Memory B cell (primary cell): Measurements from ENCODE around the gene SH2D4B.

Source experiments
- ATAC-seq: fragments of 150-1000 bp; cut with Tn5 transposase; 2 replicates; pipeline ENCODE4 v1.10.0; 2021; ENCODE audit warnings: low read depth, mild to moderate bottlenecking, moderate library complexity
- DNase-seq, 2 donors: peaks; one replicate each; pipeline ENCODE4 v3.0.0; 2022; ENCODE audit warnings: low spot score in 2 of 2
- H3K27ac Mint-ChIP-seq: one replicate; pipeline ENCODE4 v1.8.0; 2022; ENCODE audit warnings: mild to moderate bottlenecking, moderate library complexity, mixed read lengths
- H3K27me3 Mint-ChIP-seq: one replicate; pipeline ENCODE4 v1.8.0; 2022; ENCODE audit warnings: mixed read lengths
- H3K36me3 Mint-ChIP-seq: one replicate; pipeline ENCODE4 v1.8.0; 2022; ENCODE audit warnings: mild to moderate bottlenecking, mixed read lengths
- H3K4me1 Mint-ChIP-seq: one replicate; pipeline ENCODE4 v1.8.0; 2022; ENCODE audit warnings: mixed read lengths
- H3K4me3 Mint-ChIP-seq: one replicate; pipeline ENCODE4 v1.8.0; 2022; ENCODE audit warnings: mild to moderate bottlenecking, moderate library complexity, mixed read lengths
- H3K9me3 Mint-ChIP-seq: one replicate; pipeline ENCODE4 v1.8.0; 2022; ENCODE audit warnings: mixed read lengths

SH2D4B gene

DNA sequence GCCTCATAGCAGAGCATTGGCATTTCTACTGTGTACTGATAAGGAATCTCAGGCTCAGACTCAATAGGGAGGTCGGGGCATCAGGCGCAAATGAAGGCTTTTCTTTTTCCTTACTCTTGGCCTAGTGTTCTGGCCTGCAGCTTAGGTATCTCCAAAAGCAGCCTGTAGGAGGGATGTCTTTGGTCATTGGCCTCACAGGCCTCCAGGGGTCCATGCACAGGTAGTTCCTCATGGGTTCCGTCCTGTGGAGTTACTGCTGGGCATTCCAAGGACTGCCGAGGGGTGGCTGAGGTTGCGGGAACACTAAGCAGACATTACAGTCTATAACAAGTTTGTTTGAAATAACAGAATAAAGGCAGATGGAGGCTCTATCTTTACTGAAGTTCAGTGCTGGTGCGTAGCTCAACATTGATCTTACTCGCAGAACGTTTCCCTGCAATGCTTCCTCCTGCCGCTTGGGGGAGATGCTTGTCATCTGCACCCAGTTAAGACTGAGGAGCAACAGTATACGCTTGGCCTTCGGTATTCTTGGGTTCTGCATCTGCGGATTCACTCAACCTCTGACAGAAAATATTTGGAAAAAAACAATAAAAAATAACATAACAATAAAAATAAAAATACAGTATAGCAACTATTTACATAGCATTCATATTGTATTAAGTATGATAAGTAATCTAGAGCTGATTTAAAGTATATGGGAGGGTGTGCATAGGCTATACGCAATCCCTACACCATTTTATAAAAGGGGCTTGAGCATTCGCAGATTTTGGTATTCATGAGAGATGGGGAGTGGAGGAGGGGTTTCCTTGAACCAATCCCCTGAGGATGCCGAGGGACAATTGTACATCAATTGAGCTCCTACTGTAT is 58.9 kb downstream of the SH2D4B start:
- H3K4me1 Mint-ChIP-seq, result peaks cover 8% of the 10 kb centered on the region
- ATAC-seq (peak; percentile 55), DNase-seq (peak in 1 of 2 donors; percentile 37)
- H3K27me3 Mint-ChIP-seq, result no peaks in the 10 kb centered on the region
- no peaks in the 10 kb centered on the region for H3K9me3 Mint-ChIP-seq
- H3K27ac Mint-ChIP-seq, result no peak overlapping the region
- no peaks in the 10 kb centered on the region for H3K36me3 Mint-ChIP-seq
- H3K4me3 Mint-ChIP-seq, result no peak overlapping the region

DNA sequence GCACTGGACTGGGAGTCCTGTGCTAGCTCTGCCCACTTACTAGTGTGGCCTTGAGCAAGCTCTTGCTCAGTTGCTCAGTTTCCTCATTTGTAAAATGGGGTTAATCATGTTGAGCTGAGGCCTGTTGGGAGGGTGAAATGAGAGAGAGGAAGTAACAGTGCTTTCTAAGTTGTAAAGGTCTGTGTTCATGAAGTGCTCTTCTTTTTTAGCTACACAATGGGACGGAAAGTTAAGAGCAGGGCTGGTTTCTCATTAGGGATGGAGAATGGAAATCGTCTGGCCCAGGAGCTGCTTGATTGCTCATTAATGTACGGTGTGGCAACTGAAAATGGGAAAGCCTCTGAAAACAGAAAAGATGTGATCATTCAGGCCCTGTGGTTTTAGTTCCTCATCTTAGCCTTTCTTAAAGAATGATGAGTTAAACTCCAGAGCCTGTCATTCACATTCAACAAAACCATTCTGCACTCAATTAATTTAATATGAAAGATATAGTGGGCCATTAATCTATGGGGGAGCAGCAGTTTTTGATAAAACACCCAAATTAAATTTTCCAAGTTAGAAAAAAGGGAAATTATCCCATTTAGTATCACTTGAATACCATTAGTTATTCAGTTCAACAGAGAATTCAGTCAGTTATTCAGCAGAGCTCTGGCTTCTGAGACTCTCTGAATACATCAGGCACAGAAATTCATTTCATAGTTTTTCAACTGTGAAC is 60.5 kb downstream of the SH2D4B start:
- ATAC-seq (peak; percentile 56), DNase-seq (no peak)
- no peaks in the 10 kb centered on the region for H3K27me3 Mint-ChIP-seq
- H3K27ac Mint-ChIP-seq, result peak overlapping the region; percentile 78
- H3K9me3 Mint-ChIP-seq, result no peaks in the 10 kb centered on the region
- H3K4me1 Mint-ChIP-seq, result peaks cover 8% of the 10 kb centered on the region
- H3K4me3 Mint-ChIP-seq, result no peak overlapping the region
- no peaks in the 10 kb centered on the region for H3K36me3 Mint-ChIP-seq

DNA sequence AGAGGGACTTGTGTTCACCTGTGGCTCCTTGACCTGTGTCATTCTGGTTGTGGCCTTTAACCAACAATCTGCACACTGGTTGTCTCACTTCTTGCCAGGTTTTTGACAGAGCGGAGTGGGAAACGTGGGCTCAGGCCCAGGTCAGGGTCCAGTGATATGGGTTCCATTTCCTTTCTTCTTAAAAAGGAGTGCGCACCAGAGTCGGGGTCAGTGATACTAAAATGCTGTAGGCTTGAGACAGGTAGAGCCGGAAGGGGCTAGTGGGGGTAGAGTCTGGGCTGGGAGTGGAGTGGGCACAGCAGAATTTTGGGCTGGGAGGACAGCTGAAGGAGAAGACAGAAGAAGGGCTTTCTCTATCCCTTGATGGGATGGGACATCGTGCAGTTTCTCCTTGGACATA is 61.2 kb downstream of the SH2D4B start:
- Mint-ChIP-seq H3K27ac (peak overlapping the region; percentile 78), H3K27me3 (no peaks in the 10 kb centered on the region), H3K36me3 (no peaks in the 10 kb centered on the region), H3K9me3 (no peaks in the 10 kb centered on the region), H3K4me1 (peaks cover 8% of the 10 kb centered on the region), H3K4me3 (no peak overlapping the region)
- ATAC-seq, result no peak
- DNase-seq, result no peak

DNA sequence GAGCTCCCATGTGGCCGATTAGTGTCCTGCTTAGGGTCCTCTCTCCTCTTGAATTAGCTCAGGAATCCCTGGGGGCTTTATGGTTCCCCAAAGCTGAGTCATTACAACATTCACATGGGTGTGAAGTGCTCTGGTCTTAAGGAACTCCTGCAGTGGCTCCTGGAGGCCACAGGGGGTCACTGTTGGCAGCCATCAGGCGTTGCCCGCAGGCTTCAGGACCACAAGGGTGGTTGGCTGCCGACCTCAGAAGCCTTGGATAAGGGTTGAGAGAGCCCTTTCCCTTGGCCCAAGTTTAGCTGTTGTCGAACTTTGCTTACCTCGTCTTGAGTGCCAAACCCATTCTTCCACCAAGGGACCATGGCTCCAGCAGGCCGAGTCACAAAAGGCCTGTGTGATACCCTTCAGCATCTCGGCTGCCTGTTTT is 61.7 kb downstream of the SH2D4B start:
- ATAC-seq (peak; percentile 45), DNase-seq (no peak)
- Mint-ChIP-seq H3K4me3 (no peak overlapping the region), H3K36me3 (no peaks in the 10 kb centered on the region), H3K4me1 (peaks cover 8% of the 10 kb centered on the region), H3K9me3 (no peaks in the 10 kb centered on the region), H3K27ac (no peak overlapping the region), H3K27me3 (no peaks in the 10 kb centered on the region)

DNA sequence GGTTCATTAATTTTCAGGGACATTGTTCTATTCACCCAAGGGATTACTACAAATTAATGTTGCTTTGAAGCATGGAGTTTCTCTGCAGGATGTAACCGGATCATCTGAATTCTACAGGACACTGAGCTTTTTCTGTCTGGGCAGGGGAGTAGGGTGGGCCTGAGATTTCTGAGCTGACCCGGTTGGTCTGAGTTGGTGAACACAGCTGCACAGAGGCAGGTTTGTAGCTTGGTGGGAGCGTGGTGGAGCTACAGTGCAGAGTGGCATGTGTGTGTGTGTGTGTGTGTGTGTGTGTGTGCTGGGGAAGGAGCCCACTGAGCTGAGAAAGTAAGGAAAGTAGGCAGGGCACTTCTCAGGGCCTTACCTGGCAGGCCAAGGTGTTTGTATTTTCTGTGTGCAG is 62.6 kb downstream of the SH2D4B start:
- Mint-ChIP-seq H3K27ac (no peak overlapping the region), H3K36me3 (no peaks in the 10 kb centered on the region), H3K4me1 (peaks cover 8% of the 10 kb centered on the region)

DNA sequence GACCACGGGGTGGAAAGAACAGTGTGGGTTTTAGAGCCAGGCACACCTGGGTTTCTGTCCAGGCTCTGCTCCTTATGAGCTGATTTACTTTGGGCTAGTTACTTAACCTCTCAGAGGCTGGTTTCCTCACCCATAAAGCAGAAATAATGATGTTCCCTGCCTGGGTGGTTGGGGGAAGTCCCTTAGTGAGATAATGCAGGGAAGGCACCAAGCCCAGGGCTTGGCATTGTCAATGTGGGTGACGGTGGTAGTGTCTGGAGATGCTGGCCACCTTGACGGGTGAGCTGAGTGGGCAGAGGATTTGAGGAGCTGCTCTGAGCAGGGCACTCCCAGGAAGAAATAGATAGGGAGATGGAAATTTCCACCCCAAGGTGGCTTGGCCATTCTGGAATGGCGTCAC is 65.2 kb downstream of the SH2D4B start:
- no peaks in the 10 kb centered on the region for H3K36me3 Mint-ChIP-seq
- ATAC-seq (no peak), DNase-seq (no peak)
- H3K9me3 Mint-ChIP-seq, result no peaks in the 10 kb centered on the region
- peaks cover 4% of the 10 kb centered on the region for H3K4me1 Mint-ChIP-seq
- H3K27me3 Mint-ChIP-seq, result no peaks in the 10 kb centered on the region
- no peak overlapping the region for H3K4me3 Mint-ChIP-seq
- H3K27ac Mint-ChIP-seq, result no peak overlapping the region

More for the DNA sequence above, 62.6 kb downstream of the SH2D4B start:
- H3K4me3 Mint-ChIP-seq, result no peak overlapping the region
- no peaks in the 10 kb centered on the region for H3K9me3 Mint-ChIP-seq
- DNase-seq, result no peak
- ATAC-seq, result no peak
- H3K27me3 Mint-ChIP-seq, result no peaks in the 10 kb centered on the region

DNA sequence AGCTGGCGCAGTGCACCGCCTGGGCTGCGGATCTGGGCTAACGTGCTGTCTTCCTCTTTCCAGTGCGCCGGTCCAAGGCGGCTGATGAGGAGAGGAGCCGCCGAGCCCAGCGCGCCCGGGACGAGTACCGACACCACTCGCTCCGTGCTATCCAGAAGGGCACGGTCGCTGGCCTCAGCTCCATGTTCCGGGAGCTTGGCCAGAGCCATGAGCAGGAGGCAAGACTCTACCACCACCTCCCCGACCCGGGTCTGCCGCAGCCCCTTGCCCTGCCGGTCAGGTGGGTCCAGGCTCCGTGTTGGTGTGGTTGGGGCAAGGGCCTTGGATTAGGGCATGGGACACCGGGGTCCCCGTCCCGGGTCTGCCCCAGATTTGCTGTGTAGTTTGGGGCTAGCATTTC is 65.8 kb downstream of the SH2D4B start:
- H3K4me3 Mint-ChIP-seq, result no peak overlapping the region
- DNase-seq (no peak), ATAC-seq (no peak)
- no peaks in the 10 kb centered on the region for H3K4me1 Mint-ChIP-seq
- H3K36me3 Mint-ChIP-seq, result no peaks in the 10 kb centered on the region
- H3K27me3 Mint-ChIP-seq, result peaks cover under 1% of the 10 kb centered on the region
- H3K27ac Mint-ChIP-seq, result no peak overlapping the region
- no peaks in the 10 kb centered on the region for H3K9me3 Mint-ChIP-seq

DNA sequence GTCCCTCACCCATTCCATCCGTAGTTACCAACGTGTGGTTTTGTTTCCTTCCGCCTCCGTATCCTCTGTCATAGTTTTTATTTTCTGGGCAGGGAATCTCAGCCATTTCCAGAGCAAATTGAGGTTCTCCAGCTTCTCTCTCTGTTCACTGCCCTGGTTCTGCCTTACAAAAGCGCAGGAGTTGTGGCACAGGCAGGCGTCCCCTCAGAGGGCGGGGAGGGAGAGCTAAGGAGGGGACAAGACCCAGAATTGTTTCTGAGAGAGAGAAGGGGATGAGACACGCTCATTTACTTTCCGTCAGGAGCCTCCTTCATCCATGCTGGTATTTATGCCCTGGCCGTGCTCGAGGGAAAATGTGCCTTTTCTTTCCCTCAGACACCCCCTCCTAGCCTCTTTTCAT is 71.0 kb downstream of the SH2D4B start:
- Mint-ChIP-seq H3K27ac (no peak overlapping the region), H3K4me1 (no peaks in the 10 kb centered on the region)
- no peak for ATAC-seq

DNA sequence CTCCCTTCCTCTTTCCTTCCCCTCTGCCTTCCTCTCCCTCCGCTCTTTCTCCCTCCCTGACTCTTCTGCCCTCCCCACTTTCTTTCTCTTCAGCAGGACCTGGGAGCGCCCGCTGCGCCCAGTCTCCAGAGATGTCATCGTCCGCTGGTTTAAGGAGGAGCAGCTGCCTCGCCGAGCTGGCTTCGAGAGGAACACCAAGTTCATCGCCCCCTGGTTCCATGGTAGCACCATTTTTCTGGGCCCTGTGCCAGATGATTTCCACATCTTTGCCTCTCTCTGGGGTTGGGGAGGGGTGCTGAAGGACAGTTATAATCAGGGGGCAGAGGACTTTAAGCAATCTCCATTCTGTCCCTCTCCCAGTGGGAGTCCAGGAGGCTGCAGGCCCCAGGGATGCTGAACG is 71.6 kb downstream of the SH2D4B start:
- no peaks in the 10 kb centered on the region for H3K4me1 Mint-ChIP-seq

More for the DNA sequence above, 71.0 kb downstream of the SH2D4B start:
- Mint-ChIP-seq H3K4me3 (no peak overlapping the region), H3K27me3 (peaks cover 7% of the 10 kb centered on the region), H3K36me3 (no peaks in the 10 kb centered on the region), H3K9me3 (peaks cover under 1% of the 10 kb centered on the region)
- DNase-seq, result no peak

DNA sequence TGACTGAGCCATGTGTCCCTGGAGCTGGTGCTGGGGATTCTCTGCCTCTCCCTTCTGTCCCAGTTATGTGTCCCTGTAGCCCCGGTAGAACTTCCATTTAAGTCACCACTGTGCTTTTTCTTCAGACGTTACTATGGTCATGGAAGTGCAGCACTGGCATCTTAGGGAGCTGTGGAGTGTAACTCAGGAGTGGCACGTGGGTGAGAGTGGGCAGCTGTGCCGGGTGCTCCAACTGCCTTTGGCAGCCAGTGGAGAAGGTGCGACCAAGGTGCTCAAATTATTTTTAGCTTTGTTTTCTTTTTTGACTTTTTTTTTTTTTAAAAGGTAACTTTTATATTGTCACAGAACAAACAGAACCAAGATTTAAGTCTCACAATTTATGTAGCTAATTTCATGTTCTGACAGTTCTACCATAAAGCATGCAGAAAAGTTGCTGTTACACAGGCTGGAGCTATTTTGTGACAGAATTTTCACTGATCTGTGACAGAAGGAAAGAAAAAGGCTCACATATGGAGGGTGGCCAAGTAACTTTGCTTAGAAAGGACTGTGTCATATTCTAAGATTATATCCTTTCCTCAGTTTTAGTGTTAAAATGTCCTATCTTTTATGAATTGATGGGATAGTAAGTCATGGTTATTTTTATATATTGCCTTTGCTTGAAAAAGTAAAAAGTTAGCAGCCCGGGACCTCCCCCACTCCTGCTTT is 73.9 kb downstream of the SH2D4B start:
- peaks cover 9% of the 10 kb centered on the region for H3K27me3 Mint-ChIP-seq
- H3K9me3 Mint-ChIP-seq, result peaks cover 2% of the 10 kb centered on the region
- no peak overlapping the region for H3K4me3 Mint-ChIP-seq
- no peaks in the 10 kb centered on the region for H3K4me1 Mint-ChIP-seq
- ATAC-seq (no peak), DNase-seq (no peak)
- no peak overlapping the region for H3K27ac Mint-ChIP-seq
- H3K36me3 Mint-ChIP-seq, result no peaks in the 10 kb centered on the region

More for the DNA sequence above, 71.6 kb downstream of the SH2D4B start:
- H3K27me3 Mint-ChIP-seq, result peaks cover 9% of the 10 kb centered on the region
- H3K36me3 Mint-ChIP-seq, result no peaks in the 10 kb centered on the region
- no peak for DNase-seq
- H3K4me3 Mint-ChIP-seq, result no peak overlapping the region
- H3K9me3 Mint-ChIP-seq, result peaks cover 2% of the 10 kb centered on the region
- H3K27ac Mint-ChIP-seq, result no peak overlapping the region
- ATAC-seq, result no peak

DNA sequence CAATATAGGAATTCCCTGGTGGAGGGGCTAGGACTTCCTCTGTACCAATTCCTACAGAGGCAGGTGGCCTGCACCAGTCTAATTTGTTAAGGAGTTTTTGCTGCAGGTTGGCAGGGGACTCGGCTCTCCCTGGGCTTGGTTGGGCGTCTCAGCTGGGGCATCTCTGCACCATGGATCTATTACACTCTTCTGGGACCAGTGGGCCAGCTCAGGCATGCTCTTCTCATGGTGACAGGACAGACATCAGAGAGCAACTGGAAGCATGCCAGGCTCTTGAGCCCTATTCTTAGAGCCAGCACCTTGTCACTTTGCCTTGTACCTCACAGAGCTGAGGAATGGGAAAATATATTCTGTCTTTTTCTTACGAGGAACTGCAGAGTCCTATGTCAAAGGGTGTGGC is 74.6 kb downstream of the SH2D4B start:
- Mint-ChIP-seq H3K4me1 (no peaks in the 10 kb centered on the region), H3K4me3 (no peak overlapping the region)

DNA sequence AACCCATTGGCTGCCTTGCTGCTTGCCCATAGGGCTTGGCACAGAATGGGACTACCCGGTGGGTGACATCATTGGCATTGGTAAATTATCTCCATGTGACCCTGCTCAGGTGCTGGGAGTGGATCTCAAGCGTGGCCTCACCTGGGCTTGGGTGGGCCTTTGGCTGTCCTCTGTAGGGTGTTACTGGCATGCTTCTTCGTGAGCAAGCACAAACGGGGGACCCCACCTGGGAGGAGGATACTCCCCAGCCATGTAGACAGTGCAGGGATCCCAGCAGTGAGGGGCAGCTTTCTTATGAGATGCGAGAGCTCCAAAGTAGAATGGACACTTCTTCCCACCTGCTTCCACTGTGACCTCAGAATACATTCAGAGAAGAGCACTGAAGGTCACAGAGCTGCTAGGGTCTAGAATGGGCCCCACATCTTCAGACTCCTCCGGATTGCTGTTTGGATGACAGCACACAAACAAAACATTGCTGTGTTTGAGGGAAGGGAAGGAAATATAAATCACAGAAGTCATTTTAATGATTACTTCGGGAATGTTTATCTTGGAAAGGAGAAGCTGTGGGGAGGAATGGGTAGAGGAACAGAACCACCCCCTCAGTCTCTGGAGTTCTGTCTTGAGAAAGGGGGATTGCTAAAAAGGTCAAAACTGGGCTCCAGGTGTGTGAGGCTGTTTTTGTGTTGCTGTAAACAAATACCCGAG is 75.9 kb downstream of the SH2D4B start:
- H3K27me3 Mint-ChIP-seq, result peaks cover 9% of the 10 kb centered on the region
- no peak overlapping the region for H3K27ac Mint-ChIP-seq
- ATAC-seq (no peak), DNase-seq (no peak)
- H3K4me1 Mint-ChIP-seq, result no peaks in the 10 kb centered on the region
- no peak overlapping the region for H3K4me3 Mint-ChIP-seq
- H3K9me3 Mint-ChIP-seq, result peaks cover 2% of the 10 kb centered on the region
- H3K36me3 Mint-ChIP-seq, result no peaks in the 10 kb centered on the region

More for the DNA sequence above, 74.6 kb downstream of the SH2D4B start:
- ATAC-seq, result no peak
- DNase-seq, result no peak
- Mint-ChIP-seq H3K36me3 (no peaks in the 10 kb centered on the region), H3K27me3 (peaks cover 9% of the 10 kb centered on the region), H3K9me3 (peaks cover 2% of the 10 kb centered on the region), H3K27ac (no peak overlapping the region)

DNA sequence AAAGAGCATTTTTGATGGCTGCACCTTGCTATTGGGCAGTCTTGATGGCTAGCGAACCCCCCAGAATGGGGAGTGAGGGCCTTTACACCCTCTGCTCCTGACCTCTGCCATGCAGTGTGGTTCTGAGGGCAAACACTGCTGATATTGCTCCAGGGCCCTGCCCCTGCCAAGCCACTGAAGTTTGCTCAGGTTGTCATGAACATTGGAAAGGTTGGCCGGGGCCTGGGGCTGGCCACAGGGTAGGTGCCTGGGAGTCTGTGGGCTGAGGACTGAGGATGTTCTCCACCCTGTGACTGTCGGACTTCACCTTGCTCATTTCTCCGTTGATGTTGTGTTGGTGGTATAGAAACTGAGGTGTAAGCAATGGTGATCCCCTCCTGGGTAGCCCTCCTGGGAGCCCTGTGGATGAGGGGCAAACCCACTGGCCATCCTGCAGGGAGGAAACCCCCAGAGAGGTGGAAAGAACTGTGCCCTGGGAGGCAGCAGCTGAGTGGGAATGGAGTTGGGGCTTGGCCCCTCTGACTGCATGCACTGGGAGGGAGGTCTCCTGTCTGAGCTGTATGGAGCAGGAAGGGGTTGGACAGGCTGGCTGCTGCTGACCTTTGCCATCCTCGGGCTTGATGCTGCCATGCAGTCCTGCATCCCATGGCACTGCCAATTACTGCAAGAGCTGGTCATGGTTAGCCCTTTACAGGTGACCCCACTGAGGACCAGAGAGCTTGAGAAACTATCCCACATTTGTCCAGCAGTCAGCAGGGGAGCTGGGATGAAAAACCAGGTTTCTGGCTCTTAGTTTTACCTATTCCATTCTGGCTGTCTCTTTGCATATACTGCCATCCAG is 77.1 kb downstream of the SH2D4B start:
- peaks cover 7% of the 10 kb centered on the region for H3K27me3 Mint-ChIP-seq
- no peak for DNase-seq
- peaks cover 2% of the 10 kb centered on the region for H3K9me3 Mint-ChIP-seq
- H3K4me3 Mint-ChIP-seq, result no peak overlapping the region
- no peaks in the 10 kb centered on the region for H3K36me3 Mint-ChIP-seq
- no peak overlapping the region for H3K27ac Mint-ChIP-seq
- H3K4me1 Mint-ChIP-seq, result no peaks in the 10 kb centered on the region
- ATAC-seq, result no peak
